ENCODE data around the gene TBC1D10B.

TBC1D10B gene

DNA sequence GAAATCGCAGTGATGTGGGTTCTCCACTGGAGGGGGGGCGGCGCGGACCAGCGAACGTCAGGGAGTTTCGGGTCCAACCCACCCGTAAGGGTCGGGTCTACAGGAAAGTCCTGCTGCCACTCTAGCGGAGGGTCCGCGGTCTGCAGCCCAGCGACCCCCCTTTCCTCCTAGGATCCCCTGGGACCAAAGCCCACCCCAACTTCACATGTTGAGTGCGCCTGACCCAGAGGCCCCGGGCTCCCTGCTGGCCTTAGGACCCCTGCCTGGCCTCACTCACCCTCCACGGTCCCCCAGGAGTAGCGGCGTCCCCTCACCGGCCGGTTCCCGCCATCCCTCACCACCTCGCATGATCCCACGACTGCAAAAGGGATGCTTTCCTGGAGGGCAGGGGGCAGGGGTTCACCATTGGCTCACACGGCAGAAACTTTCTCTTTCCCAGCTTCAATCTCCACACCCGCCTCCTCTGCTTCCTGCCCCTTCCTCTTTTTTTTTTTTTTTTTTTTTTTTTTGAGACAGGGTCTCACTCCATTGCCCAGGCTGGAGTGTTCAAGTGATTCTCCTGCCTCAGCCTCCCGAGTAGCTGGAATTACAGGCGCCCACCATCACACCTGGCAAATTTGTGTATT lies 9.0 kb upstream of the TBC1D10B start:
- POLR2A ChIA-PET: no interaction called here
- Histone ChIP-seq H3K27ac (ENCODE audit: insufficient read depth in 1 of 2, low read depth in 1 of 2, low read length in 2 of 2, poor library complexity in 1 of 2, severe bottlenecking in 2 of 2) (peak overlapping the region in 1 of 2 experiments; percentile 74), H3K27me3 (replicated peaks in 2 of 5; ENCODE audit: control insufficient read depth in 4 of 5, insufficient read depth in 5 of 5, low read length in 4 of 5) (no peaks in the 10 kb centered on the region), H3K9me3 (ENCODE audit: control extremely low read depth in 1 of 5, control insufficient read depth in 4 of 5, insufficient read depth in 2 of 5, low read depth in 1 of 5, low read length in 4 of 5) (no peaks in the 10 kb centered on the region), H3K4me1 (ENCODE audit: control extremely low read depth in 1 of 4, control insufficient read depth in 4 of 4, insufficient read depth in 4 of 4, low read length in 3 of 4) (peaks cover 0 to 65% (median 54%) of the 10 kb centered on the region in 4 experiments), H3K4me3 (ENCODE audit: control insufficient read depth in 1 of 7, extremely low read depth in 1 of 7, insufficient read depth in 4 of 7, low read depth in 2 of 7, low read length in 6 of 7) (peak overlapping the region; percentile 20 to 93 (median 79)), H3K36me3 (ENCODE audit: control insufficient read depth in 4 of 4, insufficient read depth in 4 of 4, low read length in 3 of 4) (no peaks in the 10 kb centered on the region)
- 21% methylated on average over 15 of the region's 27 CpGs for WGBS (ENCODE audit: insufficient coverage)
- no peak for DNase-seq
- CTCF ChIA-PET: no interaction called here

GRCh38 chr16:30378236-30379157 lies 8.2 kb upstream of the TBC1D10B start:
- Histone ChIP-seq H3K27me3 (replicated peaks in 2 of 5; ENCODE audit: control insufficient read depth in 4 of 5, insufficient read depth in 5 of 5, low read length in 4 of 5) (no peaks in the 10 kb centered on the region), H3K36me3 (ENCODE audit: control insufficient read depth in 4 of 4, insufficient read depth in 4 of 4, low read length in 3 of 4) (no peaks in the 10 kb centered on the region), H3K9me3 (ENCODE audit: control extremely low read depth in 1 of 5, control insufficient read depth in 4 of 5, insufficient read depth in 2 of 5, low read depth in 1 of 5, low read length in 4 of 5) (no peaks in the 10 kb centered on the region), H3K4me1 (ENCODE audit: control extremely low read depth in 1 of 4, control insufficient read depth in 4 of 4, insufficient read depth in 4 of 4, low read length in 3 of 4) (peaks cover 0 to 64% (median 54%) of the 10 kb centered on the region in 4 experiments), H3K4me3 (ENCODE audit: control insufficient read depth in 1 of 7, extremely low read depth in 1 of 7, insufficient read depth in 4 of 7, low read depth in 2 of 7, low read length in 6 of 7) (peak overlapping the region; percentile 36 to 93 (median 79)), H3K27ac (ENCODE audit: insufficient read depth in 1 of 2, low read depth in 1 of 2, low read length in 2 of 2, poor library complexity in 1 of 2, severe bottlenecking in 2 of 2) (peak overlapping the region; percentile 94 to 97)
- ChIA-PET CTCF (interaction anchor here (1.0 to 1.9 kb wide), 2 partner anchors 21 to 33 kb away, joined by 3 to 8 read pairs; no protein-coding TSS in a partner anchor), POLR2A (interaction anchor here (0.7 to 1.8 kb wide), 7 partner anchors 9 to 695 kb away, joined by 3 to 11 read pairs (median 4); partner anchors contain the start of genes CD2BP2, ZNF48 and ZNF771)
- 0% methylated on average over 46 of the region's 67 CpGs for WGBS (ENCODE audit: insufficient coverage)
- DNase-seq: peak; percentile 98 to 99 (median 99)

GRCh38 chr16:30377812-30378235 lies 7.5 kb upstream of the TBC1D10B start:
- ChIA-PET POLR2A (interaction anchor here (0.7 to 1.8 kb wide), 7 partner anchors 8 to 696 kb away, joined by 3 to 11 read pairs (median 4); partner anchors contain the start of genes CD2BP2, ZNF48 and ZNF771), CTCF (interaction anchor here (1.0 to 2.7 kb wide), 3 partner anchors 18 to 33 kb away, joined by 3 to 11 read pairs (median 8); partner anchors contain the start of gene ZNF48)
- Histone ChIP-seq H3K9me3 (ENCODE audit: control extremely low read depth in 1 of 5, control insufficient read depth in 4 of 5, insufficient read depth in 2 of 5, low read depth in 1 of 5, low read length in 4 of 5) (no peaks in the 10 kb centered on the region), H3K27me3 (replicated peaks in 2 of 5; ENCODE audit: control insufficient read depth in 4 of 5, insufficient read depth in 5 of 5, low read length in 4 of 5) (no peaks in the 10 kb centered on the region), H3K4me3 (ENCODE audit: control insufficient read depth in 1 of 7, extremely low read depth in 1 of 7, insufficient read depth in 4 of 7, low read depth in 2 of 7, low read length in 6 of 7) (peak overlapping the region; percentile 20 to 93 (median 69)), H3K36me3 (ENCODE audit: control insufficient read depth in 4 of 4, insufficient read depth in 4 of 4, low read length in 3 of 4) (no peaks in the 10 kb centered on the region), H3K27ac (ENCODE audit: insufficient read depth in 1 of 2, low read depth in 1 of 2, low read length in 2 of 2, poor library complexity in 1 of 2, severe bottlenecking in 2 of 2) (peak overlapping the region; percentile 94 to 97), H3K4me1 (ENCODE audit: control extremely low read depth in 1 of 4, control insufficient read depth in 4 of 4, insufficient read depth in 4 of 4, low read length in 3 of 4) (peaks cover 0 to 57% (median 49%) of the 10 kb centered on the region in 4 experiments)
- 0% methylated on average over 34 of the region's 39 CpGs for WGBS (ENCODE audit: insufficient coverage)
- DNase-seq: peak; percentile 92 to 96 (median 95)

DNA sequence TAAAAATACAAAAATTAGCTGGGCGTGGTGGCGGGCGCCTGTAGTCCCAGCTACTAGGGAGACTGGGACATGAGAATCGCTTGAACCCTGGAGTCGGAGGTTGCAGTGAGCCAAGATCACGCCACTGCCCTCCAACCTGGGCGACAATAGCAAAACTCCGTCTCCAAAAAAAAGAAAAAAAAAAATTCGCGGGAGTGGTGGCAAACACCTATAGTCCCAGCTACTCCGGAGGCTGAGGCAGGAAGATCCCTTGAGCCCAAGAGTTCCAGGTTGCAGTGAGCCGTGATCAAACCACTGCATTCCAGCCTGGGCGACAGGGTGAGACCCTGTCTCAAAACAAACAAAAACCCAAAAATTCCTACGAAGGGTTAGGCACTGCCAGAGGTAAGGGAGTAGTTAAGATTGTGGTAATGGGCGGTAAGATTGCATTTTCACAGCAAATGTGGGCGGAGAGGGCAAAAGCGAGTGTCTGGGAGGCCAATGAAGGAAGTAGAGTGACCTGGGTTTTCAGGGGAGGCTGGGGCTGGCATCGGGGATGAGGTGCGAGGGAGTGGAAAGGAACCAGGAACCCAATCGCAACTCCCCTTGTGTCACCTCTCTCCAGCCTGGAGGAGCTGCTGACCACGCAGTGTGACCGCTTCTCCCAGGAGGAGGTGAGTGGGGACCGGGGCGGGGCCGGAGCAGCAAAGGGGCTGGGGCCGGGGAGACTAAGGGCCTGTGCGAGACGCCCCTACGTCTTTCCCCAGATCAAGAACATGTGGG lies 6.9 kb upstream of the TBC1D10B start:
- Histone ChIP-seq H3K27me3 (replicated peaks in 2 of 5; ENCODE audit: control insufficient read depth in 4 of 5, insufficient read depth in 5 of 5, low read length in 4 of 5) (no peaks in the 10 kb centered on the region), H3K27ac (ENCODE audit: insufficient read depth in 1 of 2, low read depth in 1 of 2, low read length in 2 of 2, poor library complexity in 1 of 2, severe bottlenecking in 2 of 2) (peak overlapping the region; percentile 94 to 97), H3K4me3 (ENCODE audit: control insufficient read depth in 1 of 7, extremely low read depth in 1 of 7, insufficient read depth in 4 of 7, low read depth in 2 of 7, low read length in 6 of 7) (peak overlapping the region in 6 of 7 experiments; percentile 12 to 93 (median 73)), H3K9me3 (ENCODE audit: control extremely low read depth in 1 of 5, control insufficient read depth in 4 of 5, insufficient read depth in 2 of 5, low read depth in 1 of 5, low read length in 4 of 5) (no peaks in the 10 kb centered on the region), H3K4me1 (ENCODE audit: control extremely low read depth in 1 of 4, control insufficient read depth in 4 of 4, insufficient read depth in 4 of 4, low read length in 3 of 4) (peaks cover 0 to 51% (median 44%) of the 10 kb centered on the region in 4 experiments), H3K36me3 (ENCODE audit: control insufficient read depth in 4 of 4, insufficient read depth in 4 of 4, low read length in 3 of 4) (no peaks in the 10 kb centered on the region)
- ChIA-PET POLR2A (interaction anchor here (1.0 to 1.8 kb wide), 4 partner anchors 8 to 30 kb away, joined by 3 to 11 read pairs (median 4); partner anchors contain the start of genes ZNF48 and ZNF771), CTCF (interaction anchor here (0.6 to 2.7 kb wide), 4 partner anchors 19 to 32 kb away, joined by 3 to 11 read pairs (median 6); partner anchors contain the start of gene ZNF48)
- peak; percentile 57 to 86 (median 80) for DNase-seq
- WGBS (ENCODE audit: insufficient coverage): 39% methylated on average over 28 of the region's 29 CpGs

GRCh38 chr16:30376461-30376902 lies 6.2 kb upstream of the TBC1D10B start:
- POLR2A ChIA-PET: no interaction called here

DNA sequence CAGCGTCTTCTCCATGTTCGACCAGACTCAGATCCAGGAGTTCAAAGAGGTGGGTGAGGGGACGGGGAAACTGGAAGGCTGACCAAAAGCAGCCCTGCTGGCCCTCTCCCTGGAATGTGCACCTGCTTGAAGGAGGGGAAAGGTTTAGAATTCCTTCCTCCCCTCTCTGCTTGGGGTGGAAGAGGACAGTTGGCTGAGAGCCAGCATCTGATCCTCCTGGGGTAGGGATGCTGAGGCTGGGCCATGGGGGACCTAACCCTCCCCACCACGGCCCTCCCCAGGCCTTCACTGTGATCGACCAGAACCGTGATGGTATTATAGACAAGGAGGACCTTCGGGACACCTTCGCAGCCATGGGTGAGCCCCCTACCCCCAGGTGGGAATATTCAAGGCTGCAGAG lies 5.6 kb upstream of the TBC1D10B start:
- H3K9me3 ChIP-seq (ENCODE audit: control extremely low read depth in 1 of 5, control insufficient read depth in 4 of 5, insufficient read depth in 2 of 5, low read depth in 1 of 5, low read length in 4 of 5): no peaks in the 10 kb centered on the region
- ChIA-PET POLR2A (no interaction called here), CTCF (interaction anchor here (1.7 to 2.7 kb wide), 2 partner anchors 20 to 34 kb away, joined by 5 to 11 read pairs; partner anchors contain the start of gene ZNF48)
- H3K36me3 ChIP-seq (ENCODE audit: control insufficient read depth in 4 of 4, insufficient read depth in 4 of 4, low read length in 3 of 4): no peaks in the 10 kb centered on the region
- H3K27me3 ChIP-seq (replicated peaks in 2 of 5; ENCODE audit: control insufficient read depth in 4 of 5, insufficient read depth in 5 of 5, low read length in 4 of 5): no peaks in the 10 kb centered on the region
- WGBS (ENCODE audit: insufficient coverage): 100% methylated on average over 8 of the region's 8 CpGs
- H3K4me1 ChIP-seq (ENCODE audit: control extremely low read depth in 1 of 4, control insufficient read depth in 4 of 4, insufficient read depth in 4 of 4, low read length in 3 of 4): peaks cover 2 to 46% (median 42%) of the 10 kb centered on the region in 4 experiments
- peak overlapping the region in 1 of 2 experiments; percentile 97 for H3K27ac ChIP-seq (ENCODE audit: insufficient read depth in 1 of 2, low read depth in 1 of 2, low read length in 2 of 2, poor library complexity in 1 of 2, severe bottlenecking in 2 of 2)
- no peak overlapping the region for H3K4me3 ChIP-seq (ENCODE audit: control insufficient read depth in 1 of 7, extremely low read depth in 1 of 7, insufficient read depth in 4 of 7, low read depth in 2 of 7, low read length in 6 of 7)
- DNase-seq: no peak

More at GRCh38 chr16:30376461-30376902, 6.2 kb upstream of the TBC1D10B start:
- no peaks in the 10 kb centered on the region for H3K36me3 ChIP-seq (ENCODE audit: control insufficient read depth in 4 of 4, insufficient read depth in 4 of 4, low read length in 3 of 4)
- peaks cover 0 to 47% (median 41%) of the 10 kb centered on the region in 4 experiments for H3K4me1 ChIP-seq (ENCODE audit: control extremely low read depth in 1 of 4, control insufficient read depth in 4 of 4, insufficient read depth in 4 of 4, low read length in 3 of 4)
- no peaks in the 10 kb centered on the region for H3K27me3 ChIP-seq (replicated peaks in 2 of 5; ENCODE audit: control insufficient read depth in 4 of 5, insufficient read depth in 5 of 5, low read length in 4 of 5)
- DNase-seq: no peak
- 100% methylated on average over 6 of the region's 8 CpGs for WGBS (ENCODE audit: insufficient coverage)
- no peak overlapping the region for H3K4me3 ChIP-seq (ENCODE audit: control insufficient read depth in 1 of 7, extremely low read depth in 1 of 7, insufficient read depth in 4 of 7, low read depth in 2 of 7, low read length in 6 of 7)
- H3K9me3 ChIP-seq (ENCODE audit: control extremely low read depth in 1 of 5, control insufficient read depth in 4 of 5, insufficient read depth in 2 of 5, low read depth in 1 of 5, low read length in 4 of 5): no peaks in the 10 kb centered on the region
- peak overlapping the region in 1 of 2 experiments; percentile 97 for H3K27ac ChIP-seq (ENCODE audit: insufficient read depth in 1 of 2, low read depth in 1 of 2, low read length in 2 of 2, poor library complexity in 1 of 2, severe bottlenecking in 2 of 2)
- CTCF ChIA-PET: interaction anchor here (1.7 to 2.7 kb wide), 2 partner anchors 19 to 33 kb away, joined by 5 to 11 read pairs; partner anchors contain the start of gene ZNF48

All from common myeloid progenitor, CD34-positive (primary cell).